HG02885 (cell line): ENCODE results near the gene UCHL5.

Source experiments
- ATAC-seq: cut with Tn5 transposase; IDR thresholded peaks from one replicate; pipeline ENCODE4 v1.9.1; 2021; ENCODE audit warnings: mild to moderate bottlenecking; ENCODE audit not compliant: unreplicated experiment, poor library complexity

Gene UCHL5

GRCh38 chr1:192973202-192973601, 86.0 kb downstream of the UCHL5 start:
- no peak for ATAC-seq

GRCh38 chr1:192969091-192969490, 90.1 kb downstream of the UCHL5 start:
- no peak for ATAC-seq

DNA sequence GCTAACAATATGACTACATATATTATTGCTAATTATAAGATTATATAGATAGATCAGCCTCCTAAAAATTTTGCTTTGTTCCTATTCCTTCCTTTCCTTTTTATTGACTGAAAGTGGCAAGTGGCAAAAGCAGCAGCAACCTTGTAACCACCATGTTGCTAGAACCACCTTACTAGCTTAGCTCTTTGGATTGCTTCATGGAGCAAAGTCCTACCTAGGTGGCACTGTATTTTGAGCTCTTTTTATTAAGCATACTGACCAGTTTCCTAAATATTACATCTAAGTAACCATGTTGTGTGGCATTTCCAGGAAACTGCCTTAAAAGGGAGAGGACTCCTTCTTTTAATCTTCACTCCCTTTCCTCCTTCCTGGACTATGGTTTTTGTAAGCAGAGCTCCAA, 90.8 kb downstream of the UCHL5 start:
- ATAC-seq = no peak

DNA sequence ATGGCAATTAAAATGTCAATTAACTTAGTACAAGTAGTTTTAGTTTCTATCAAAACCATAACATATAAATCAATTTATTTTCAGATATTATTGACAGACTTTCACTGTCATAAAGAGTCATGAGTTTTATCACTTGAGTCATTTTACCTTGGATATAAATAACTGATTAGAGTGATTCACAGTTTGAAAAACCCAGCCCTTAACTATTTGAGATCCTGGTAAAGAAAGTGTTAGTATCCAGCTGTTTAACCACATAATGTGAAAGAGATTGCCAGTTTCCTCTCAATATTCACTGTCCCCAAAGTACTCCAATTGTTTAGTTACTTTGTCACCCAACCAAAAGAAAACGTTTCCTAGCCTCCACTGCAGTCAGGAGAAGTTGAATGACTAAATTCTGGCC, 91.3 kb downstream of the UCHL5 start:
- ATAC-seq = no peak

DNA sequence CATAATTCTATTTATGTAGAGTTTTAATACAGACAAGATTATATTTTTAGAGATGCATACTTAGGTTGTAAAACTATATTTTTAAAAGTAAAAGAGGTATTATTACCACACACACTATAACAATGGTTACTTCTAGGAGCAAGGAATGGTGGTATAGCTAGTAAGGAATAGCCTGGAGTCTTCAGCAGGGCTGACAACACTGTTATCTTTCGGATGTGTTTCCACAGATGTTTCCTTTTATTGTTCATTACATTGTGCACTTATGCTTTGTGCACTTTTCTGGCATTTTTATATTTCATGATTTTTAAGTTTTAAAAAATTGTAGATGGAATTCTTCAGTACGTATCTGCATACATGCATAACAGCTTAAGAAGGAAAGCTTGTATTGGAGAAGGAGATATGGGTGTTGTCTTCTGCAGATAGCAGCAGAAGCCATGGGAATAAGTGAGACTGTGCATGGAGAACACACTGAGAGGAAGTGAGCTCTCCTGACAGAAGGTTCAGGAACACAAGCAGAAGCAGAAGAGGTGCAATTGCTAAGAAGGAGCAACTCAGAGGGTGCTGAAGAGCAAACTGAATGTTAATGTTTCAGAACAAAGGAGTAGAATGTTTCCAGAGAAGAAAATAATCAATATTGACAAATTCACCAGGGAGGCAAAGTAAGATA, 91.8 kb downstream of the UCHL5 start:
- ATAC-seq = no peak

DNA sequence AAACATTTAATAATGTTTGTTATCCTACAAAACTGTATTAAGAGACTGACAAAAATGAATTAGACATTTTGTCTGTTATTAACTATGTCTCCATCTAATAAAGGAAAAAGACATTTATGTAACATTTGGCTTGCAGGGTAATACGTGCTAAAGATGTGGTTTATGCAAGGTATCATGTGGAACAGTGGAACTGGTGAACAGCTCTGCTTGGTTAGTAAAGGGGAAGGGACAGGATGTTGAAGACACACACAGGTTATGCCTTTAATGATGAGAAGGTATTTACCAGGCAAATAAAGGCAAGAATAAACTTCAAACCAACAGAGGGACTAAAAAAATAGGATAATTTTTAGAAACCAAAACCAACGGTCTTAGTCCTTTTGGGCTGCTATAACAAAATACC, 93.1 kb downstream of the UCHL5 start:
- no peak for ATAC-seq

DNA sequence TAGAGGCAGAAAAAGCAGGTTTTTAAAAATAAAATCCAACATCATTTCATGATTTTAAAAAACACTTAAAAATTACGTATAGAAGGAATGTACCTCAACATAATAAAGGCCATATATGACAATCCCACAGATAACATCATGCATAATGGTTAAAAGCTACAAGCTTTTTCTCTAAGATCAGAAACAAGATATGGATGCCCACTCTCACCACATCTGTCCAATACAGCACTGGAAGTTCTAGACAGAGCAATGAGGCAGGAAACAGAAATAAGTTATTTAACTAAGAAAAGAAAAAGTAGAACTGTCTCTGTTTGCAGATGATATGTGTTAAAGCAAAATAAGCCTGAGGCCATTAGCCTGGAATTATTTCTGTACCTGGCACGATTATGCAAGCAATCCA, 96.3 kb downstream of the UCHL5 start:
- ATAC-seq = no peak
